ENCODE measurements around the gene SASH3. TPM values are rescaled to one million over a fixed set of nuclear protein-coding genes. Genes with fewer than 3 reads are reported as not detected.

SASH3 gene
- total RNA-seq, 1 experiment from 2014 or later, result not detected

GRCh38 chrX:129833153-129833990, 53.6 kb downstream of the SASH3 start:
- in situ Hi-C loops (cut with HindIII; ENCODE audit: low pct_unique_long_range_greater_than_20kb, low sequenced_read_pairs), result no loop called here

GRCh38 chrX:129836827-129837226, 57.1 kb downstream of the SASH3 start:
- in situ Hi-C loops (cut with HindIII; ENCODE audit: low pct_unique_long_range_greater_than_20kb, low sequenced_read_pairs), result no loop called here
- DNase-seq (ENCODE audit: low read depth), result no peak

More at GRCh38 chrX:129833153-129833990, 53.6 kb downstream of the SASH3 start:
- DNase-seq (ENCODE audit: low read depth), result no peak

- no peak for DNase-seq (ENCODE audit: low read depth)
- in situ Hi-C loops (cut with HindIII; ENCODE audit: low pct_unique_long_range_greater_than_20kb, low sequenced_read_pairs), result no loop called here
These were observed 60.6 kb downstream of the SASH3 start for GRCh38 chrX:129840344-129840743.

GRCh38 chrX:129842510-129843208, 62.9 kb downstream of the SASH3 start:
- DNase-seq (ENCODE audit: low read depth), result no peak
- in situ Hi-C loops (cut with HindIII; ENCODE audit: low pct_unique_long_range_greater_than_20kb, low sequenced_read_pairs), result no loop called here

- in situ Hi-C loops (cut with HindIII; ENCODE audit: low pct_unique_long_range_greater_than_20kb, low sequenced_read_pairs), result no loop called here
- peak; percentile 28 for DNase-seq (ENCODE audit: low read depth)
These were observed 63.4 kb downstream of the SASH3 start for GRCh38 chrX:129843209-129843458.

- in situ Hi-C loops (cut with HindIII; ENCODE audit: low pct_unique_long_range_greater_than_20kb, low sequenced_read_pairs), result no loop called here
- peak; percentile 85 for DNase-seq (ENCODE audit: low read depth)
These were observed 63.9 kb downstream of the SASH3 start, which contains the start of gene ZDHHC9 for GRCh38 chrX:129843459-129844306. Gene ZDHHC9, minus strand, starts transcription at chrX:129843886. Its CDS starts 1,941 bp downstream, at chrX:129841945.

Other genes starting within 250 kb of the SASH3 start
- 15.9 and 22.8 TPM in 2 replicates for gene OCRL, start 239.7 kb upstream of the SASH3 start, total RNA-seq (2014; rRNA removed; shearing (Covaris generic); ENCODE audit: low replicate concordance)
- 0.06 and 0.07 TPM in 2 replicates for gene APLN, start 125.0 kb upstream of the SASH3 start, total RNA-seq (2014; rRNA removed; shearing (Covaris generic); ENCODE audit: low replicate concordance)
- not detected in 2 replicates for gene XPNPEP2, start 41.0 kb upstream of the SASH3 start, total RNA-seq (2014; rRNA removed; shearing (Covaris generic); ENCODE audit: low replicate concordance)
- gene ZDHHC9, start 63.9 kb downstream of the SASH3 start, total RNA-seq (2014; rRNA removed; shearing (Covaris generic); ENCODE audit: low replicate concordance), result 13.1 and 16.0 TPM in 2 replicates
- gene UTP14A, start 126.2 kb downstream of the SASH3 start, total RNA-seq (2014; rRNA removed; shearing (Covaris generic); ENCODE audit: low replicate concordance), result 6.9 and 15.1 TPM in 2 replicates
- gene BCORL1, start 202.7 kb downstream of the SASH3 start, total RNA-seq (2014; rRNA removed; shearing (Covaris generic); ENCODE audit: low replicate concordance), result 0.06 and 0.44 TPM in 2 replicates